GM12878 (cell line): ENCODE results near the gene BCKDHA. TPM values are rescaled to one million over a fixed set of nuclear protein-coding genes. Genes with fewer than 3 reads are reported as not detected.

Experiments used
- ATAC-seq: fragments of 200-7000 bp; cut with Tn5 transposase; 3 replicates; pipeline ENCODE4 v1.9.1; 2020; ENCODE audit warnings: mild to moderate bottlenecking, moderate library complexity
- BruUV-seq: library from RNA; stranded (reverse); fragments of 400-500 nt; replicated peaks from 2 replicates; lab custom pipeline; 2021; lab: Mats Ljungman, UMichigan
- CTCF ChIA-PET: fragments of 300-600 bp; sonication (Branson Sonifier 250); formaldehyde crosslinking; extraction: SDS; loops from one replicate; lab custom pipeline; 2021; ENCODE audit warnings: inconsistent platforms; lab: Yijun Ruan, JAX
- POLR2A ChIA-PET: fragments of 350-600 bp; formaldehyde crosslinking; extraction: SDS; loops from one replicate; lab custom pipeline; 2021; ENCODE audit warnings: inconsistent platforms; lab: Charles Lee
- RAD21 ChIA-PET: fragments of 300-600 bp; sonication (Branson Sonifier 250); formaldehyde crosslinking; loops from one replicate; lab custom pipeline; 2023; ENCODE audit warnings: antibody characterized with exemption; ENCODE audit not compliant: unreplicated experiment; lab: Charles Lee
- SMC1A ChIA-PET: fragments of 300-600 bp; sonication (Branson Sonifier 250); formaldehyde crosslinking; loops from one replicate; lab custom pipeline; 2023; ENCODE audit not compliant: unreplicated experiment, uncharacterized antibody; lab: Charles Lee
- DNase-seq: peaks from one replicate; pipeline ENCODE4 v3.0.0-alpha.2; 2011; ENCODE audit warnings: low read depth, low spot score
- FAIRE-seq: peaks from 3 replicates; lab custom pipeline; 2011; peaks lifted over from hg19 to GRCh38; lab: Jason Lieb, UNC
- H2AFZ ChIP-seq: 2 replicates; pipeline ENCODE4 v1.6.0; 2011; ENCODE audit warnings: low read depth, low read length, control low read depth; ENCODE audit not compliant: control insufficient read depth
- H3K27ac ChIP-seq: 2 replicates; pipeline ENCODE4 v1.5.1; 2011; ENCODE audit warnings: control low read depth; ENCODE audit not compliant: control insufficient read depth, insufficient read depth
- H3K27me3 ChIP-seq, 2 experiments: replicated peaks in 1 of 2; 2 replicates each; pipeline versions ENCODE4 v1.6.0 to v1.6.1; 2011; ENCODE audit warnings: low read length in 1 of 2; ENCODE audit not compliant: control insufficient read depth in 2 of 2, insufficient read depth in 2 of 2
- H3K36me3 ChIP-seq, 2 experiments: 2 replicates each; pipeline ENCODE4 v1.5.1; 2011; ENCODE audit warnings: low read length in 1 of 2; ENCODE audit not compliant: control insufficient read depth in 2 of 2, insufficient read depth in 2 of 2
- H3K4me1 ChIP-seq: 2 replicates; pipeline ENCODE4 v1.6.1; 2011; ENCODE audit warnings: mild to moderate bottlenecking, low read length, moderate library complexity, mixed read lengths; ENCODE audit not compliant: control insufficient read depth, insufficient read depth
- H3K4me2 ChIP-seq: 2 replicates; pipeline ENCODE4 v1.6.0; 2011; ENCODE audit warnings: control low read depth; ENCODE audit not compliant: control insufficient read depth, insufficient read depth
- H3K4me3 ChIP-seq: fragments of 200-600 bp; sonication (generic); 2 replicates; pipeline ENCODE4 v1.5.1; 2016
- H3K79me2 ChIP-seq: 2 replicates; pipeline ENCODE4 v1.6.0; 2011; ENCODE audit warnings: low read length; ENCODE audit not compliant: control insufficient read depth, insufficient read depth
- H3K9ac ChIP-seq: 2 replicates; pipeline ENCODE4 v1.8.0; 2011; ENCODE audit warnings: low read length, control low read depth, mixed read lengths; ENCODE audit not compliant: control insufficient read depth, insufficient read depth
- H3K9me3 ChIP-seq: replicated peaks from 3 replicates; pipeline ENCODE4 v1.5.1; 2011; ENCODE audit warnings: mild to moderate bottlenecking, low read length; ENCODE audit not compliant: control insufficient read depth, insufficient read depth
- H4K20me1 ChIP-seq: 2 replicates; pipeline ENCODE4 v1.6.0; 2011; ENCODE audit not compliant: control insufficient read depth, insufficient read depth
- CUX1 ChIP-seq: IDR thresholded peaks from 2 replicates; pipeline ENCODE4 v1.6.1; 2012; ENCODE audit warnings: improper control_type of control experiment, low read depth, low read length; ENCODE audit not compliant: insufficient replicate concordance
- IKZF1 ChIP-seq: fragments of 450-650 bp; conservative IDR thresholded peaks from 2 replicates; pipeline ENCODE4 v1.6.1; 2017; ENCODE audit warnings: antibody characterized with exemption, mild to moderate bottlenecking
- IKZF2 ChIP-seq, 2 experiments: fragments of 450-650 bp; IDR thresholded peaks; 2 replicates each; pipeline ENCODE4 v1.6.1; 2017; ENCODE audit warnings: mild to moderate bottlenecking in 2 of 2, moderate library complexity in 2 of 2
- RCOR1 ChIP-seq: conservative IDR thresholded peaks from 2 replicates; pipeline ENCODE4 v1.6.1; 2012; ENCODE audit warnings: low read depth, low read length, improper control_type of control experiment
- RELB ChIP-seq: fragments of 450-650 bp; IDR thresholded peaks from 2 replicates; pipeline ENCODE4 v1.6.1; 2017; ENCODE audit warnings: low read depth, mild to moderate bottlenecking, moderate library complexity
- ZNF687 ChIP-seq: fragments of 450-650 bp; IDR thresholded peaks from 2 replicates; pipeline ENCODE4 v1.6.1; 2017; ENCODE audit warnings: mild to moderate bottlenecking, moderate library complexity
- WGBS: methylation state at CpG from one replicate; pipeline ENCODE4 v1.1.6; 2016; ENCODE audit warnings: low lambda C conversion rate; ENCODE audit not compliant: insufficient replicate concordance, insufficient coverage; ENCODE audit errors: missing lambda C conversion rate; 5-methylcytosine and 5-hydroxymethylcytosine counted together
- in situ Hi-C: fragments of 300-500 bp; cut with MboI; formaldehyde crosslinking; loops from 9 replicates; pipeline ENCODE4 v1.14.3; 2018; ENCODE audit warnings: mixed read lengths
- intact Hi-C: fragments of 100-400 bp; cut with micrococcal nuclease; formaldehyde crosslinking; loops from one replicate; pipeline ENCODE4 v1.14.2; 2022; ENCODE audit not compliant: unreplicated experiment
- polyA plus RNA-seq, 11 experiments: library from polyadenylated mRNA; depleted of rRNA in 4 of 11; unstranded in 6 of 11; stranded (reverse) in 5 of 11; fragments of >200 nt; fragmentation: Nextera tagmentation in 4 of 11; fragmentation: Illumina TruSeq in 1 of 11; extraction: Ambion mirVana in 4 of 11; extraction: Trizol in 1 of 11; gene quantifications; 1 replicate in 1 of 11; 2 replicates in 10 of 11; pipeline versions ENCODE4 v1.2.1 to v1.2.3, GENCODE V29; 2011 to 2016; ENCODE audit warnings: inconsistent platforms in 2 of 11, missing spikeins in 2 of 11, low read depth in 1 of 11
- total RNA-seq, 4 experiments: library from RNA; depleted of rRNA in 3 of 4; stranded (reverse); fragments of >200 nt in 3 of 4; fragmentation: Illumina TruSeq in 1 of 4; extraction: Trizol in 1 of 4; gene quantifications; 2 replicates each; pipeline versions ENCODE4 v1.2.1 to v1.2.3, GENCODE V29; 2013 to 2021

Gene BCKDHA
- total and polyA plus RNA-seq, 10 of the 15 experiments (the other 5 are each of a cell fraction or from before 2014, with no cell fraction given), result 9.9 to 107 (median 46.4) TPM

- no peak for TF ChIP-seq ZNF687
Observed at GRCh38 chr19:41363753-41364523, 33.7 kb upstream of the BCKDHA start, which contains the start of gene B9D2 (continued).

GRCh38 chr19:41364524-41365391, 32.9 kb upstream of the BCKDHA start:
- Histone ChIP-seq H4K20me1 (no peaks in the 10 kb centered on the region), H3K27me3 (no peaks in the 10 kb centered on the region), H3K4me3 (peak overlapping the region; percentile 92), H3K4me1 (peaks cover 28% of the 10 kb centered on the region), H3K79me2 (peaks cover 27% of the 10 kb centered on the region), H3K27ac (peak overlapping the region; percentile 94), H3K9me3 (no peaks in the 10 kb centered on the region), H3K36me3 (no peaks in the 10 kb centered on the region), H3K9ac (peak overlapping the region; percentile 97), H3K4me2 (peak overlapping the region; percentile 73), H2AFZ (peak overlapping the region; percentile 73)
- POLR2A ChIA-PET, result interaction anchor here (0.5 to 3.3 kb wide), 18 partner anchors 9 to 930 kb away, joined by 3 to 46 read pairs (median 5); partner anchors contain the start of genes HNRNPUL1 and TGFB1
- WGBS, result 58% methylated on average over 14 of the region's 14 CpGs
- no TSS peak for BruUV-seq
- DNase-seq (no peak), ATAC-seq (no peak), FAIRE-seq (no peak)
- intact Hi-C loops (loop anchor here (2.0 kb wide), 1 partner anchor 32 kb away; the partner anchor contains the start of genes BCKDHA and EXOSC5), in situ Hi-C loops (no loop called here)
- CTCF ChIA-PET, result interaction anchor here (0.6 to 9.3 kb wide), 18 partner anchors 11 to 1376 kb away, joined by 3 to 91 read pairs (median 4); partner anchors contain the start of genes DMAC2 and TGFB1
- SMC1A ChIA-PET, result interaction anchor here (0.9 to 4.7 kb wide), 14 partner anchors 8 to 187 kb away, joined by 3 to 24 read pairs (median 6); partner anchors contain the start of genes DMAC2 and TMEM91
- RAD21 ChIA-PET, result interaction anchor here (0.6 to 4.3 kb wide), 15 partner anchors 9 to 1174 kb away, joined by 3 to 41 read pairs (median 5); partner anchors contain the start of genes DMAC2, HNRNPUL1 and TGFB1
- TF ChIP-seq IKZF2 (IDR thresholded peaks at IDR 0.05) (0 out of 4 replicates have a peak, but pooled peaks have one; percentile 24 to 31), RELB (peak; percentile 71; the same call in 1 of the 2 replicates), IKZF1 (peak; percentile 21), CUX1 (peak; percentile 5), RCOR1 (no peak)
